ENCODE measurements around the gene TEX14.

Gene TEX14

DNA sequence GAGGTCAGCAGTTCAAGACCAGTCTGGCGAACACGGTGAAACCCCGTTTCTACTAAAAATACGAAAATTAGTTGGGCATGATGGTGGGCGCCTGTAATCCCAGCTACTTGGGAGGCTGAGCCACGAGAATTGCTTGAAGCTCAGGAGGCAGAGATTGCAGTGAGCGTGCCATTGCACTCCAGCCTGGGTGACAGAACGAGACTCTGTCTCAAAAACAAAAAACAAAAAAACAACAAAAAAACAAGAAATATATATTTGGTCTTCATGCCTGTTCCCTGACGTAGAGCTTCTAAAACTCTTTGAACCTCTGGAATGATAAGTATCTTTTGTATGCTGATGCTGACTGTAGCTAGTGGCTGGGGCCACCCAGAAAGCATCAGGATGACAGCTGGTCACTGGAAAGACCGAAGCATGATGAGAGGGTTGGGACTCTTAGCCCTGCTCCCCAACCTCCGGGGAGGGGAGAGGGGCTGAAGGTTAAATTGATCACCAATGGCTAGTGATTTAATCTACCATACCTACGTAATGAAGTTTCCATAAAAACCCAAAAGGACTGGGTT is 54.8 kb downstream of the TEX14 start:
- in situ Hi-C loops (cut with MboI; ENCODE audit: low sequenced_read_pairs, unreplicated experiment): no loop called here
- TF ChIP-seq, protein P1, sequence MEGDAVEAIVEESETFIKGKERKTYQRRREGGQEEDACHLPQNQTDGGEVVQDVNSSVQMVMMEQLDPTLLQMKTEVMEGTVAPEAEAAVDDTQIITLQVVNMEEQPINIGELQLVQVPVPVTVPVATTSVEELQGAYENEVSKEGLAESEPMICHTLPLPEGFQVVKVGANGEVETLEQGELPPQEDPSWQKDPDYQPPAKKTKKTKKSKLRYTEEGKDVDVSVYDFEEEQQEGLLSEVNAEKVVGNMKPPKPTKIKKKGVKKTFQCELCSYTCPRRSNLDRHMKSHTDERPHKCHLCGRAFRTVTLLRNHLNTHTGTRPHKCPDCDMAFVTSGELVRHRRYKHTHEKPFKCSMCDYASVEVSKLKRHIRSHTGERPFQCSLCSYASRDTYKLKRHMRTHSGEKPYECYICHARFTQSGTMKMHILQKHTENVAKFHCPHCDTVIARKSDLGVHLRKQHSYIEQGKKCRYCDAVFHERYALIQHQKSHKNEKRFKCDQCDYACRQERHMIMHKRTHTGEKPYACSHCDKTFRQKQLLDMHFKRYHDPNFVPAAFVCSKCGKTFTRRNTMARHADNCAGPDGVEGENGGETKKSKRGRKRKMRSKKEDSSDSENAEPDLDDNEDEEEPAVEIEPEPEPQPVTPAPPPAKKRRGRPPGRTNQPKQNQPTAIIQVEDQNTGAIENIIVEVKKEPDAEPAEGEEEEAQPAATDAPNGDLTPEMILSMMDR (IDR thresholded peaks at IDR 0.05; ENCODE audit: borderline replicate concordance, control extremely low read depth, extremely low read depth, insufficient read depth, missing control alignments): no peak
- no peak for DNase-seq (ENCODE audit: low spot score)

DNA sequence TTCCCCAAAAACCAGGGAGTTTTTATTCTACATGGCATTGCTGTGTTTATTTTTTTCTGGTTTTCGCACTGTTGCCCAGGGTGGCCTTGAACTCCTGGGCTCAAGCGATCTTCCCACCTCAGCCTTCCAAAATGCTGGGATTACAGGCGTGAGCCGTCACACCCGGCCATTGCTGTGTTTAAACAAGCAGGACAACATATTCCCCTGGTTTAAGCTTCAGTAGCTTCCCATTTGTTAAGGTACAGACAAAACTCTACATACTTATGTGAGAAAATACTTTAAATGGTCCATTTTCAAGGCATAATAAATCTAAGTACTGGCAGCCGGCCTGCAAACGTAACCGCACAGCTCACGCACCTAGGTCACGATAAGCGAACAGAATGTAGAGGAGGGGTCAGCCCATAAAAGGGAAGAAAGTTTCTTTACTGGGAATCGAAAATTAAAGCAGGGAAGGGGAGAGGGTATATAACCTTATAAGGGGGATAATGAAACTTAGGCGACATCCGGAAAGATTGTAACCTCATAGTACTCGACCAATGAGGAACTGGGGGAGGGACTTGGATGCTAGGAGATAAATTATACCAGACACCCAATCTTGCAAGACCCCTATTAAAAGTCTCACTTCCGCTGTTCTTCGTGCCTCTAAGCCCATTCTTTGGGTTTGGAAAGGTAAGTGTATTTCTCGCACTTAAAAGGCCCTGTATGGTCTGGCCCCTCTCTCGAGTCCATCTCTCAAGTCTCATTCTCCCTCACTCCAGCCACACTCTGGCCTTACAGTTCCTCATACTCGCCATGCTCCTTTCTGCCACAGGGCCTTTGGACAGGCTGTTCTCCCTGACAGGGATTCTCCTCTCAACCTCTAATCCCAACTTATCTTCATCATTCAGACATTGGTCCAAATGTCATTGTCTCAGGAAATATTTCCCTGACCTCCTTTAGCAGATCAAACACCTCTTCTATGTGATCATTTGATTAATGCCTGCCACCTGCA is 59.2 kb downstream of the TEX14 start:
- no peak for DNase-seq (ENCODE audit: low spot score)
- in situ Hi-C loops (cut with MboI; ENCODE audit: low sequenced_read_pairs, unreplicated experiment): no loop called here
- TF ChIP-seq, protein P1 (IDR thresholded peaks at IDR 0.05; ENCODE audit: borderline replicate concordance, control extremely low read depth, extremely low read depth, insufficient read depth, missing control alignments): no peak

DNA sequence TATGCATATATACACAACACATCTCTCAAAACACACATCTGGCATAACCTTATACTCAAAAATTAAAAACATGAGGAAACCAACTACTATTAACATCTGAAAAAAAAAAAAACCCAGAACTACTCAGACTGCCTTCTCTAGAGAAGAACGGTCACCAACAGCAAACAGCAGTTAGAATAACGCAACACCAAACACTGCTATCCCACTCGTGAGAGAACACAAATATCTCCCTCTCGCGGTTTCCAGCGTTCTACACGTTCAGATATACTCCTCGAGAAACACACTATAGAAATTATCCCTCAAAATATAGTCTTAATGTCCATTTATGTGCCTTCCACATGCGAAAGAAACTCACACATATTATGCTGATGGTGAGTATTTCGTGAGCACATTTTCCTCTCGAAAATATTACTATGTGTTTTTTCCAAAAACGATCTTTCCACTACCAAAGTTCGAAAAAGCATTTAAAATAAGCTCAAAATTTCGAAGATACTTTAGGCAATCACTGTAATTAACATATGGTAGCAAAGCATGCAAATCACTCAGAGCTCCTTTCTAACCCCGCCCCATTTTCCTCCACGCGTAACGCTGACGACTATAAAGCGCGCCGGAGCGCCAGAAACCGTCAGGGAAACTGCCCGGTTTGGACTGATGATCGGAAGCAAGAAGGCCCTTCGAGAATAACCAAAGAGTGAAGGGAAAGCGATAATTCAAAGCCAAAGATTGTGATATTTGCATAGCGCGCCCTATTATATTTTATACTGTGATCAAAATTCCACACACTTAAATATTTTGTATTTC is 60.1 kb downstream of the TEX14 start:
- in situ Hi-C loops (cut with MboI; ENCODE audit: low sequenced_read_pairs, unreplicated experiment): no loop called here
- DNase-seq (ENCODE audit: low spot score): peak; percentile 87
- TF ChIP-seq, protein P1 (IDR thresholded peaks at IDR 0.05; ENCODE audit: borderline replicate concordance, control extremely low read depth, extremely low read depth, insufficient read depth, missing control alignments): no peak

DNA sequence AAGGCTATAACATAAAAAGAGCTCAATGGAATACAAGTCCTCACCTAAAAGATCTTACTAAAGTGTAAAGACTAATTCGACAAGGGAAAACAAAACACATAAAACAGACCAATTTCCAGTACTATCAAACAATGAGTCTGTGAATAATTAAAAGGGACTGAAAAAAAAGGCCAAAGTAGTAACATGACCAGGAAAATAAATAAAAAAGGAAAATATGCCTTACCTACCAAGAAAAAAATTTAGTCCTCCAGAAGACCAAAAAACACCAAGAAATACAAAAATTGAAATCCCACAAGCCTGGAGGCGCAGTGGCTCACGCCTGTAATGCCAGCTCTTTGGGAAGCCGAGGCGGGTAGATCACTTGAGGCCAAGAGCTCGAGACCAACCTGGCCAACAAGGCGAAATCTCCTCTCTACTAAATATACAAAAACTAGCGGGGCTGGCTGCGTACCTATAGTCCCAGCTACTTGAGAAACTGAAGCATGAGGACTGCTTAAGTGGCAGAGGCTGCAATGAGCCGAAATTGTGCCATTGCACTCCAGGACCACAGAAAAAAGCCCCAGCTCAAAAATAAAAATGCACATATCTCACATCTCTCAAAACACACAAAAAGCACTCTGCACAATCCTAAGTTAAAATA is 60.8 kb downstream of the TEX14 start:
- in situ Hi-C loops (cut with MboI; ENCODE audit: low sequenced_read_pairs, unreplicated experiment): no loop called here
- DNase-seq (ENCODE audit: low spot score): no peak
- TF ChIP-seq, protein P1 (IDR thresholded peaks at IDR 0.05; ENCODE audit: borderline replicate concordance, control extremely low read depth, extremely low read depth, insufficient read depth, missing control alignments): no peak

DNA sequence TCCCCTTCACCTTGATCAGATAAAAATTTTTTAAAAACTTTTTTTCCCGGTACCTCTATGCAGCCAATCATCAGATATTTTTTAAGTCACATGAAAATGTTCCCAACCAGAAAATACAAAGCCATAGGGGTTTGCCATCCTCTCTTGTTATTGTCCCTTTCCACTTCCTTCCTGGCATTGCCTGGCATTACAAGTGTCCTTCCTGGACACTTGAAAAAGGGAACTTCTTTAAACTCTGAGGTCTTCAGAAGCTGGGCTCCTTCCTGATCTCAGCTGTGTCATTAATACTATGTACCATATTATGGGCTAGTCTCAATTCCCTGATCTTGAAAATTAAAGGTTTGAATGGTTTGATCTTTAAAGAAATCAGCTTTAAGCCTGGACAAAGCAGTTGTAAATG is 64.9 kb downstream of the TEX14 start:
- no peak for DNase-seq (ENCODE audit: low spot score)
- in situ Hi-C loops (cut with MboI; ENCODE audit: low sequenced_read_pairs, unreplicated experiment): no loop called here

More for the DNA sequence above, 64.9 kb downstream of the TEX14 start:
- TF ChIP-seq, protein P1 (IDR thresholded peaks at IDR 0.05; ENCODE audit: borderline replicate concordance, control extremely low read depth, extremely low read depth, insufficient read depth, missing control alignments): no peak

Data from GM13976 (cell line).